Thoracic aorta (tissue), 2 donors: ENCODE data around the gene NME7. TPM values are rescaled to one million over a fixed set of nuclear protein-coding genes. Genes with fewer than 3 reads are reported as not detected.
"Not testable (repeated sequence)": the region's sequence is repeated elsewhere in the genome, so short reads cannot be mapped to it uniquely, and the experiment has no call there.

ENCODE experiments used
- ATAC-seq: fragments of 150-250 bp; one replicate; pipeline ENCODE4 v1.8.0; 2017; ENCODE audit warnings: low read depth; ENCODE audit not compliant: insufficient number of reproducible peaks, low FRiP score
- DNase-seq: peaks from one replicate; pipeline ENCODE4 v3.0.0-alpha.2; 2020; ENCODE audit warnings: low spot score
- H3K27ac ChIP-seq, 2 donors: fragments of 200-600 bp; sonication (generic); 1 replicate in 1 of 2; 2 replicates in 1 of 2; pipeline ENCODE4 v1.5.1; 2016; ENCODE audit warnings: mild to moderate bottlenecking in 2 of 2, moderate library complexity in 2 of 2
- H3K27me3 ChIP-seq: fragments of 200-600 bp; sonication (generic); replicated peaks from 2 replicates; pipeline ENCODE4 v1.6.0; 2016; ENCODE audit warnings: mild to moderate bottlenecking; ENCODE audit not compliant: insufficient read depth
- H3K36me3 ChIP-seq: fragments of 200-600 bp; sonication (generic); one replicate; pipeline ENCODE4 v1.5.1; 2016
- H3K4me1 ChIP-seq, 2 donors: fragments of 200-600 bp; sonication (generic); 1 replicate in 1 of 2; 2 replicates in 1 of 2; pipeline versions ENCODE4 v1.5.1 to v1.6.0; 2016; ENCODE audit warnings: low read depth in 2 of 2, mild to moderate bottlenecking in 1 of 2; ENCODE audit not compliant: control insufficient read depth in 1 of 2
- H3K4me3 ChIP-seq: fragments of 200-600 bp; sonication (generic); 2 replicates; pipeline ENCODE4 v1.5.1; 2016; ENCODE audit warnings: mild to moderate bottlenecking
- H3K9me3 ChIP-seq: fragments of 200-600 bp; sonication (generic); 2 replicates; pipeline ENCODE4 v1.5.1; 2016
- CTCF ChIP-seq: fragments of 200-600 bp; sonication (generic); IDR thresholded peaks from one replicate; pipeline ENCODE4 v1.5.1; 2019; ENCODE audit warnings: antibody characterized with exemption
- total RNA-seq, 2 donors: library from RNA; depleted of rRNA; stranded (reverse); fragments of >200 nt; gene quantifications; one replicate each; pipeline versions ENCODE4 v1.1.0 to v1.2.3, GENCODE V29; 2016

NME7 gene
- total RNA-seq, 2 donors from 2014 or later, result 18.3 to 20.4 TPM

GRCh38 chr1:169340882-169341281, 26.7 kb downstream of the NME7 start:
- H3K27me3 ChIP-seq, result no peaks in the 10 kb centered on the region
- no peak for TF ChIP-seq CTCF
- ATAC-seq, result no peak
- no peak overlapping the region for H3K4me3 ChIP-seq
- H3K27ac ChIP-seq, result no peak overlapping the region
- H3K9me3 ChIP-seq, result no peaks in the 10 kb centered on the region
- DNase-seq, result no peak
- no peaks in the 10 kb centered on the region for H3K36me3 ChIP-seq
- no peaks in the 10 kb centered on the region for H3K4me1 ChIP-seq

GRCh38 chr1:169339773-169340172, 27.8 kb downstream of the NME7 start:
- H3K27ac ChIP-seq, result no peak overlapping the region
- no peaks in the 10 kb centered on the region for H3K27me3 ChIP-seq
- DNase-seq (no peak), ATAC-seq (no peak)
- H3K36me3 ChIP-seq, result no peaks in the 10 kb centered on the region
- H3K4me1 ChIP-seq, result no peaks in the 10 kb centered on the region
- no peak overlapping the region for H3K4me3 ChIP-seq
- H3K9me3 ChIP-seq, result no peaks in the 10 kb centered on the region
- TF ChIP-seq CTCF, result no peak

GRCh38 chr1:169338617-169339016, 29.0 kb downstream of the NME7 start:
- no peak for DNase-seq
- TF ChIP-seq CTCF, result no peak
- Histone ChIP-seq H3K4me1 (no peaks in the 10 kb centered on the region), H3K36me3 (no peaks in the 10 kb centered on the region), H3K27me3 (no peaks in the 10 kb centered on the region), H3K9me3 (no peaks in the 10 kb centered on the region), H3K4me3 (no peak overlapping the region), H3K27ac (no peak overlapping the region)
- ATAC-seq, result no peak

- not testable (repeated sequence) for DNase-seq, H3K4me1 ChIP-seq, ATAC-seq, H3K27me3 ChIP-seq, H3K9me3 ChIP-seq, H3K4me3 ChIP-seq, H3K27ac ChIP-seq, H3K36me3 ChIP-seq
Measured at GRCh38 chr1:169336947-169337715, 30.5 kb downstream of the NME7 start.

- not testable (repeated sequence) for H3K27ac ChIP-seq, H3K4me1 ChIP-seq, ATAC-seq, DNase-seq, H3K36me3 ChIP-seq, H3K4me3 ChIP-seq, H3K27me3 ChIP-seq, H3K9me3 ChIP-seq
Measured at GRCh38 chr1:169334727-169335126, 32.9 kb downstream of the NME7 start.

GRCh38 chr1:169330927-169331326, 36.7 kb downstream of the NME7 start:
- DNase-seq, result no peak
- Histone ChIP-seq H3K27me3 (no peaks in the 10 kb centered on the region), H3K4me1 (peaks cover 0 to 8% of the 10 kb centered on the region in 2 donors), H3K27ac (no peak overlapping the region), H3K4me3 (no peak overlapping the region), H3K9me3 (no peaks in the 10 kb centered on the region), H3K36me3 (no peaks in the 10 kb centered on the region)
- no peak for TF ChIP-seq CTCF
- ATAC-seq, result no peak
